H1 (cell line): ENCODE measurements around the gene SLC22A25. TPM values are rescaled to one million over a fixed set of nuclear protein-coding genes. Genes with fewer than 3 reads are reported as not detected.

Experiments used
- E2F6 ChIP-seq: IDR thresholded peaks from 2 replicates; pipeline ENCODE4 v1.6.1; 2012; ENCODE audit warnings: inconsistent platforms
- polyA plus RNA-seq, 7 experiments: library from polyadenylated mRNA; depleted of rRNA in 3 of 7; stranded (reverse) in 5 of 7; unstranded in 2 of 7; fragments of >200 nt in 5 of 7; fragments of 200-250 nt in 2 of 7; gene quantifications; 1 replicate in 5 of 7; 2 replicates in 1 of 7; 4 replicates in 1 of 7; pipeline versions ENCODE4 v1.2.1 to v1.2.3, GENCODE V29; 2011 to 2013; ENCODE audit warnings: missing spikeins in 2 of 7, mixed read lengths in 2 of 7
- total RNA-seq: library from RNA; stranded (reverse); fragmentation: NEBNext Ultra II Directional; extraction: Animal tissue kit (Norgen Biotek cat#: 25700); gene quantifications from 2 replicates; pipeline ENCODE4 v1.2.1, GENCODE V29; 2021

The SLC22A25 gene
- total and polyA plus RNA-seq, 2 of the 8 experiments (the other 6 are each of a cell fraction or from before 2014, with no cell fraction given), result not detected

- TF ChIP-seq E2F6, result no peak
Observed at GRCh38 chr11:63274776-63275175, 31.4 kb upstream of the SLC22A25 start (continued).
